NCI-H446 treated with DMSO at 0.1 percent for 48 hours (cell line): ENCODE data around the gene GAS2.

ENCODE experiments used
- DNase-seq: peaks from one replicate; lab custom pipeline; 2025; lab: John Stamatoyannopoulos, UW

Gene GAS2

GRCh38 chr11:22787551-22788162, 121.2 kb downstream of the GAS2 start:
- peak; percentile 56 for DNase-seq

- no peak for DNase-seq
These were observed 126.1 kb downstream of the GAS2 start for GRCh38 chr11:22792497-22792896.

- DNase-seq = no peak
These were observed 129.5 kb downstream of the GAS2 start for GRCh38 chr11:22795914-22796313.

GRCh38 chr11:22797047-22797446, 130.6 kb downstream of the GAS2 start:
- DNase-seq = no peak

GRCh38 chr11:22798901-22799300, 132.5 kb downstream of the GAS2 start:
- DNase-seq = no peak

- DNase-seq = no peak
These were observed 134.1 kb downstream of the GAS2 start for GRCh38 chr11:22800482-22800881.

- no peak for DNase-seq
These were observed 136.4 kb downstream of the GAS2 start for GRCh38 chr11:22802861-22803260.

GRCh38 chr11:22807391-22807790, 141.0 kb downstream of the GAS2 start:
- DNase-seq = no peak

- DNase-seq = no peak
These were observed 141.6 kb downstream of the GAS2 start for GRCh38 chr11:22807855-22808570.

- peak; percentile 34 for DNase-seq
These were observed 142.3 kb downstream of the GAS2 start for GRCh38 chr11:22808571-22809197.

GRCh38 chr11:22809893-22810292, 143.5 kb downstream of the GAS2 start:
- DNase-seq = no peak

GRCh38 chr11:22822203-22822602, 155.8 kb downstream of the GAS2 start:
- DNase-seq = no peak

GRCh38 chr11:22828373-22828772, 162.0 kb downstream of the GAS2 start:
- peak; percentile 11 for DNase-seq

- peak; percentile 86 for DNase-seq
These were observed 163.0 kb downstream of the GAS2 start, which contains the start of gene SVIP for GRCh38 chr11:22829231-22830081. TSS of gene SVIP (minus strand) at chr11:22829801. CDS start at chr11:22829748, 53 bp downstream.

GRCh38 chr11:22830082-22830414, 163.6 kb downstream of the GAS2 start:
- no peak for DNase-seq

- DNase-seq = no peak
These were observed 166.1 kb downstream of the GAS2 start for GRCh38 chr11:22832315-22833015.

GRCh38 chr11:22846726-22847125, 180.3 kb downstream of the GAS2 start:
- no peak for DNase-seq

- no peak for DNase-seq
These were observed 185.1 kb downstream of the GAS2 start for GRCh38 chr11:22851477-22851876.

- DNase-seq = no peak
These were observed 193.3 kb downstream of the GAS2 start for GRCh38 chr11:22859756-22860155.

- no peak for DNase-seq
These were observed 193.8 kb downstream of the GAS2 start, which contains the start of gene CCDC179 for GRCh38 chr11:22860241-22860640. TSS of gene CCDC179 (minus strand) at chr11:22860474. CDS start at chr11:22860421, 53 bp downstream.
